GM12878 (cell line): Measurements from ENCODE around the gene NPL. TPM values are rescaled to one million over a fixed set of nuclear protein-coding genes. Genes with fewer than 3 reads are reported as not detected.

Experiments used
- GABPA ChIP-seq: IDR thresholded peaks from 2 replicates; pipeline ENCODE4 v1.6.1; 2014; ENCODE audit warnings: antibody characterized with exemption, low read depth, mild to moderate bottlenecking, inconsistent platforms
- HDAC2 ChIP-seq: fragments of 200-600 bp; sonication (generic); IDR thresholded peaks from 2 replicates; pipeline ENCODE4 v1.6.1; 2017
- HDAC6 ChIP-seq: fragments of 200-600 bp; sonication (generic); IDR thresholded peaks from one replicate; pipeline ENCODE4 v1.8.0; 2017; ENCODE audit warnings: antibody characterized with exemption; ENCODE audit not compliant: unreplicated experiment
- IKZF1 ChIP-seq: fragments of 450-650 bp; conservative IDR thresholded peaks from 2 replicates; pipeline ENCODE4 v1.6.1; 2017; ENCODE audit warnings: antibody characterized with exemption, mild to moderate bottlenecking
- IKZF2 ChIP-seq, 2 experiments: fragments of 450-650 bp; IDR thresholded peaks; 2 replicates each; pipeline ENCODE4 v1.6.1; 2017; ENCODE audit warnings: mild to moderate bottlenecking in 2 of 2, moderate library complexity in 2 of 2
- MEF2A ChIP-seq: IDR thresholded peaks from 2 replicates; pipeline ENCODE4 v1.6.1; 2011; ENCODE audit warnings: low read depth, mild to moderate bottlenecking, low read length, moderate library complexity; ENCODE audit not compliant: insufficient read depth
- MTA2 ChIP-seq: fragments of 450-650 bp; IDR thresholded peaks from 2 replicates; pipeline ENCODE4 v1.6.1; 2016; ENCODE audit warnings: low read depth, mild to moderate bottlenecking, moderate library complexity
- MYB ChIP-seq: fragments of 150-350 bp; IDR thresholded peaks from 2 replicates; pipeline ENCODE4 v1.6.1; 2014; ENCODE audit warnings: mild to moderate bottlenecking, low read depth, low read length, borderline replicate concordance
- NBN ChIP-seq: fragments of 450-650 bp; IDR thresholded peaks from 2 replicates; pipeline ENCODE4 v1.6.1; 2016
- POU2F2 ChIP-seq: IDR thresholded peaks from 3 replicates; pipeline ENCODE4 v1.6.1; 2011; ENCODE audit warnings: low read depth, mild to moderate bottlenecking, low read length, borderline replicate concordance
- SIX5 ChIP-seq: IDR thresholded peaks from 2 replicates; pipeline ENCODE4 v1.6.1; 2011; ENCODE audit warnings: mild to moderate bottlenecking, low read depth, low read length, moderate library complexity; ENCODE audit not compliant: severe bottlenecking
- SMARCA5 ChIP-seq: fragments of 450-650 bp; IDR thresholded peaks from 2 replicates; pipeline ENCODE4 v1.6.1; 2017; ENCODE audit warnings: mild to moderate bottlenecking
- SMC3 ChIP-seq: IDR thresholded peaks from 2 replicates; pipeline ENCODE4 v1.6.1; 2011; ENCODE audit warnings: low read length, improper control_type of control experiment, borderline replicate concordance
- STAT3 ChIP-seq: IDR thresholded peaks from 2 replicates; pipeline ENCODE4 v1.6.1; 2011; ENCODE audit warnings: low read depth, low read length, improper control_type of control experiment
- TCF3 ChIP-seq: IDR thresholded peaks from 2 replicates; pipeline ENCODE4 v1.6.1; 2012; ENCODE audit warnings: low read depth, mild to moderate bottlenecking, low read length, borderline replicate concordance; ENCODE audit not compliant: insufficient read depth
- ZZZ3 ChIP-seq: IDR thresholded peaks from 2 replicates; pipeline ENCODE4 v1.6.1; 2011; ENCODE audit warnings: low read depth; ENCODE audit not compliant: control insufficient read depth, insufficient read length
- polyA plus RNA-seq, 11 experiments: library from polyadenylated mRNA; depleted of rRNA in 4 of 11; unstranded in 6 of 11; stranded (reverse) in 5 of 11; fragments of >200 nt; fragmentation: Nextera tagmentation in 4 of 11; fragmentation: Illumina TruSeq in 1 of 11; extraction: Ambion mirVana in 4 of 11; extraction: Trizol in 1 of 11; gene quantifications; 1 replicate in 1 of 11; 2 replicates in 10 of 11; pipeline versions ENCODE4 v1.2.1 to v1.2.3, GENCODE V29; 2011 to 2016; ENCODE audit warnings: inconsistent platforms in 2 of 11, missing spikeins in 2 of 11, low read depth in 1 of 11
- total RNA-seq, 4 experiments: library from RNA; depleted of rRNA in 3 of 4; stranded (reverse); fragments of >200 nt in 3 of 4; fragmentation: Illumina TruSeq in 1 of 4; extraction: Trizol in 1 of 4; gene quantifications; 2 replicates each; pipeline versions ENCODE4 v1.2.1 to v1.2.3, GENCODE V29; 2013 to 2021
- TF ChIP-seq, protein P1 (sequence below): IDR thresholded peaks from 2 replicates; pipeline ENCODE4 v1.6.1; 2011; ENCODE audit warnings: borderline replicate concordance, low read depth, mild to moderate bottlenecking, moderate library complexity, low read length; ENCODE audit not compliant: insufficient read depth, poor library complexity, severe bottlenecking
- TF ChIP-seq, protein P2 (sequence below): fragments of 450-650 bp; formaldehyde crosslinking; IDR thresholded peaks from 2 replicates; pipeline ENCODE4 v1.5.0; 2022; ENCODE audit warnings: mild to moderate bottlenecking, missing genetic modification characterization
- TF ChIP-seq, protein P3 (sequence below): fragments of 450-650 bp; IDR thresholded peaks from 2 replicates; pipeline ENCODE4 v1.6.1; 2014; ENCODE audit warnings: mild to moderate bottlenecking
- TF ChIP-seq, protein P4 (sequence below): fragments of 450-650 bp; IDR thresholded peaks from 2 replicates; pipeline ENCODE4 v1.6.1; 2016; ENCODE audit warnings: mild to moderate bottlenecking

The NPL gene
- total and polyA plus RNA-seq, 10 of the 15 experiments (the other 5 are each of a cell fraction or from before 2014, with no cell fraction given), result 5.3 to 19.2 (median 10.0) TPM

DNA sequence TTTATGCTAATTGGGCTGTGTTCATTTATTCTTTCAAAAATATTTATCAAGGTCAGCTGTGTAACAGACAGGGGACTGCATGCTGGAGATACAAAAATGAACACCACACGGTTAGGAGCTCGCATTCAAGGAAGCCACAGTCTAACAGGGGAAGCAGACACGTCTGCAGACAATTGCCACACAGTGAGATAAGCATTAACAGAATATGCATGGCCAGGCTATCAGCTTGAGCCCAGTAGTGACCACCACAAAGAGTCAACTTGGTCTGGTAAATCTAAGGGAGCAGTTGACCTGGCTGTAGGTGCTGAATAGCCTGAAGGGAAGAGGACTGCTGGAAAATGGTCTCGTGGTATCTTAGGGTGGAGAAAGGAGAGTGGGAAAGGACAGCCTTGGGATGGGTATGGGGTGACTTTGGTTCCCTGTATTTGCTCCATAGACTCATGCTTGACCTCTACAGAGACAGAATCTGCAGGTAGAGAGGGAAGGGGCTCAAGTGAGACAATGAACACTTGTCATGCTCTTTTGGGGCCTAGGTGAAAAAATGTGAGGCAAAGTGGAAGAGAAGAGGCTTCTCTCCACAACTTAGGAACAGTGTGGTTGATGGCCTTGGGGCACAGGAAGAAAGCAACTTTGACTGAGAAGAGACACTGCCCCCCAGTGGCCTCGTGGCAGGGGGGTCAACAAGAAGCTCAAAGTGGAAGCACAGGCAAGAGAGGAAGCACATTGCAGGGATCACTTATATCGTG lies 7.6 kb upstream of the NPL start (continued):
- TF ChIP-seq HDAC2 (no peak), NBN (peak; percentile 66; the same call in 1 of the 2 replicates), SMC3 (peak; percentile 97), ZZZ3 (no peak), SIX5 (no peak), TCF3 (no peak), IKZF1 (peak; percentile 64), SMARCA5 (peak; percentile 88), MYB (no peak), STAT3 (no peak), MEF2A (no peak), POU2F2 (no peak), HDAC6 (no peak), MTA2 (peak; percentile 24; the same call in 1 of the 2 replicates), IKZF2 (IDR thresholded peaks at IDR 0.05) (peak; percentile 47 to 69; a peak in 3 of 4 replicates), GABPA (no peak)
- TF ChIP-seq, protein P1, sequence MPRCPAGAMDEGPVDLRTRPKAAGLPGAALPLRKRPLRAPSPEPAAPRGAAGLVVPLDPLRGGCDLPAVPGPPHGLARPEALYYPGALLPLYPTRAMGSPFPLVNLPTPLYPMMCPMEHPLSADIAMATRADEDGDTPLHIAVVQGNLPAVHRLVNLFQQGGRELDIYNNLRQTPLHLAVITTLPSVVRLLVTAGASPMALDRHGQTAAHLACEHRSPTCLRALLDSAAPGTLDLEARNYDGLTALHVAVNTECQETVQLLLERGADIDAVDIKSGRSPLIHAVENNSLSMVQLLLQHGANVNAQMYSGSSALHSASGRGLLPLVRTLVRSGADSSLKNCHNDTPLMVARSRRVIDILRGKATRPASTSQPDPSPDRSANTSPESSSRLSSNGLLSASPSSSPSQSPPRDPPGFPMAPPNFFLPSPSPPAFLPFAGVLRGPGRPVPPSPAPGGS, result no peak
- TF ChIP-seq, protein P2, sequence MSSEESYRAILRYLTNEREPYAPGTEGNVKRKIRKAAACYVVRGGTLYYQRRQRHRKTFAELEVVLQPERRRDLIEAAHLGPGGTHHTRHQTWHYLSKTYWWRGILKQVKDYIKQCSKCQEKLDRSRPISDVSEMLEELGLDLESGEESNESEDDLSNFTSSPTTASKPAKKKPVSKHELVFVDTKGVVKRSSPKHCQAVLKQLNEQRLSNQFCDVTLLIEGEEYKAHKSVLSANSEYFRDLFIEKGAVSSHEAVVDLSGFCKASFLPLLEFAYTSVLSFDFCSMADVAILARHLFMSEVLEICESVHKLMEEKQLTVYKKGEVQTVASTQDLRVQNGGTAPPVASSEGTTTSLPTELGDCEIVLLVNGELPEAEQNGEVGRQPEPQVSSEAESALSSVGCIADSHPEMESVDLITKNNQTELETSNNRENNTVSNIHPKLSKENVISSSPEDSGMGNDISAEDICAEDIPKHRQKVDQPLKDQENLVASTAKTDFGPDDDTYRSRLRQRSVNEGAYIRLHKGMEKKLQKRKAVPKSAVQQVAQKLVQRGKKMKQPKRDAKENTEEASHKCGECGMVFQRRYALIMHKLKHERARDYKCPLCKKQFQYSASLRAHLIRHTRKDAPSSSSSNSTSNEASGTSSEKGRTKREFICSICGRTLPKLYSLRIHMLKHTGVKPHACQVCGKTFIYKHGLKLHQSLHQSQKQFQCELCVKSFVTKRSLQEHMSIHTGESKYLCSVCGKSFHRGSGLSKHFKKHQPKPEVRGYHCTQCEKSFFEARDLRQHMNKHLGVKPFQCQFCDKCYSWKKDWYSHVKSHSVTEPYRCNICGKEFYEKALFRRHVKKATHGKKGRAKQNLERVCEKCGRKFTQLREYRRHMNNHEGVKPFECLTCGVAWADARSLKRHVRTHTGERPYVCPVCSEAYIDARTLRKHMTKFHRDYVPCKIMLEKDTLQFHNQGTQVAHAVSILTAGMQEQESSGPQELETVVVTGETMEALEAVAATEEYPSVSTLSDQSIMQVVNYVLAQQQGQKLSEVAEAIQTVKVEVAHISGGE (CRISPR knock-in tag), result no peak
- TF ChIP-seq, protein P3, sequence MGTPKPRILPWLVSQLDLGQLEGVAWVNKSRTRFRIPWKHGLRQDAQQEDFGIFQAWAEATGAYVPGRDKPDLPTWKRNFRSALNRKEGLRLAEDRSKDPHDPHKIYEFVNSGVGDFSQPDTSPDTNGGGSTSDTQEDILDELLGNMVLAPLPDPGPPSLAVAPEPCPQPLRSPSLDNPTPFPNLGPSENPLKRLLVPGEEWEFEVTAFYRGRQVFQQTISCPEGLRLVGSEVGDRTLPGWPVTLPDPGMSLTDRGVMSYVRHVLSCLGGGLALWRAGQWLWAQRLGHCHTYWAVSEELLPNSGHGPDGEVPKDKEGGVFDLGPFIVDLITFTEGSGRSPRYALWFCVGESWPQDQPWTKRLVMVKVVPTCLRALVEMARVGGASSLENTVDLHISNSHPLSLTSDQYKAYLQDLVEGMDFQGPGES, result no peak
- TF ChIP-seq, protein P4, sequence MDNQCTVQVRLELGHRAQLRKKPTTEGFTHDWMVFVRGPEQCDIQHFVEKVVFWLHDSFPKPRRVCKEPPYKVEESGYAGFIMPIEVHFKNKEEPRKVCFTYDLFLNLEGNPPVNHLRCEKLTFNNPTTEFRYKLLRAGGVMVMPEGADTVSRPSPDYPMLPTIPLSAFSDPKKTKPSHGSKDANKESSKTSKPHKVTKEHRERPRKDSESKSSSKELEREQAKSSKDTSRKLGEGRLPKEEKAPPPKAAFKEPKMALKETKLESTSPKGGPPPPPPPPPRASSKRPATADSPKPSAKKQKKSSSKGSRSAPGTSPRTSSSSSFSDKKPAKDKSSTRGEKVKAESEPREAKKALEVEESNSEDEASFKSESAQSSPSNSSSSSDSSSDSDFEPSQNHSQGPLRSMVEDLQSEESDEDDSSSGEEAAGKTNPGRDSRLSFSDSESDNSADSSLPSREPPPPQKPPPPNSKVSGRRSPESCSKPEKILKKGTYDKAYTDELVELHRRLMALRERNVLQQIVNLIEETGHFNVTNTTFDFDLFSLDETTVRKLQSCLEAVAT, result 0 out of 2 replicates have a peak, but pooled peaks have one; percentile 57
